Right lobe of liver (tissue), 6 donors: ENCODE measurements around the gene AGO1. TPM values are rescaled to one million over a fixed set of nuclear protein-coding genes. Genes with fewer than 3 reads are reported as not detected.
A peak's percentile ranks its signal among the peaks of the same experiment; 100 is the strongest.

ENCODE experiments used
- ATAC-seq, 4 donors: fragments of 200-7000 bp; cut with Tn5 transposase; one replicate each; pipeline ENCODE4 v1.9.1; 2020; ENCODE audit warnings: mild to moderate bottlenecking in 4 of 4, moderate library complexity in 4 of 4
- DNase-seq, 3 donors: peaks; one replicate each; pipeline ENCODE4 v3.0.0-alpha.2; 2020
- H3K27ac ChIP-seq, 3 donors: fragments of 200-600 bp; one replicate each; pipeline ENCODE4 v1.8.0; 2022
- H3K27me3 ChIP-seq, 2 donors: fragments of 200-600 bp; one replicate each; pipeline ENCODE4 v1.8.0; 2022
- H3K36me3 ChIP-seq, 4 donors: fragments of 200-600 bp; sonication (generic) in 1 of 4; one replicate each; pipeline versions ENCODE4 v1.5.1 to v1.8.0; 2017 to 2022; ENCODE audit warnings: control low read depth in 1 of 4
- H3K4me1 ChIP-seq, 4 donors: fragments of 200-600 bp; sonication (generic) in 1 of 4; one replicate each; pipeline versions ENCODE4 v1.5.1 to v1.8.0; 2017 to 2022; ENCODE audit warnings: control low read depth in 1 of 4
- H3K4me3 ChIP-seq, 3 donors: fragments of 200-600 bp; one replicate each; pipeline ENCODE4 v1.8.0; 2022
- H3K9me3 ChIP-seq, 4 donors: fragments of 200-600 bp; sonication (generic) in 1 of 4; one replicate each; pipeline versions ENCODE4 v1.5.1 to v1.8.0; 2017 to 2022; ENCODE audit warnings: control low read depth in 1 of 4
- CTCF ChIP-seq, 4 donors: fragments of 200-600 bp in 3 of 4; fragments of 450-650 bp in 1 of 4; IDR thresholded peaks; one replicate each; pipeline versions ENCODE4 v1.5.1 to v1.8.0; 2016 to 2022; ENCODE audit warnings: antibody characterized with exemption in 4 of 4, mild to moderate bottlenecking in 2 of 4
- POLR2A ChIP-seq: fragments of 450-650 bp; IDR thresholded peaks from one replicate; pipeline ENCODE4 v1.6.1; 2017; ENCODE audit warnings: antibody characterized with exemption, mild to moderate bottlenecking
- WGBS: methylation state at CpG from one replicate; pipeline ENCODE4 v1.1.6; 2018; ENCODE audit warnings: low coverage, low lambda C conversion rate; ENCODE audit not compliant: insufficient coverage; ENCODE audit errors: missing lambda C conversion rate; 5-methylcytosine and 5-hydroxymethylcytosine counted together
- intact Hi-C, 2 donors: fragments of 100-400 bp; cut with DNase I; formaldehyde crosslinking; loops; one replicate each; pipeline versions ENCODE4 v1.11.2 to v1.14.1; 2022
- long read RNA-seq: library from polyadenylated mRNA; unstranded; transcript quantifications from one replicate; pipeline ENCODE4 v2.0.0, GENCODE V29; 2019
- total RNA-seq, 6 experiments: library from RNA; depleted of rRNA in 2 of 6; stranded (reverse); fragments of >200 nt in 2 of 6; fragmentation: NEBNext Ultra II Directional in 3 of 6; extraction: Animal tissue kit (Norgen Biotek cat#: 25700) in 3 of 6; gene quantifications; one replicate each; pipeline versions ENCODE4 v1.1.0 to v1.2.4, GENCODE V29; 2016 to 2023
- donor health status: DM: no; HTN: yes; CAD: no.
- donor health status: DM: no; HTN: no; CAD: no.
- donor health status: DM: no; HTN: no; CAD: no.
- donor health status: DM: no; HTN: yes; CAD: no.
- donor health status: DM: no; HTN: yes; CAD: no.

AGO1 gene
- 10 to 100 TPM in 5 of 6 experiments, 1 to 10 TPM in 1; 8.7 to 11.2 (median 10.5) TPM for total RNA-seq
- long read RNA-seq, partial matches to known transcripts = 0 of 3 reads
- long read RNA-seq, other reads (novel, unspliced or antisense) = 3 of 3 reads

DNA sequence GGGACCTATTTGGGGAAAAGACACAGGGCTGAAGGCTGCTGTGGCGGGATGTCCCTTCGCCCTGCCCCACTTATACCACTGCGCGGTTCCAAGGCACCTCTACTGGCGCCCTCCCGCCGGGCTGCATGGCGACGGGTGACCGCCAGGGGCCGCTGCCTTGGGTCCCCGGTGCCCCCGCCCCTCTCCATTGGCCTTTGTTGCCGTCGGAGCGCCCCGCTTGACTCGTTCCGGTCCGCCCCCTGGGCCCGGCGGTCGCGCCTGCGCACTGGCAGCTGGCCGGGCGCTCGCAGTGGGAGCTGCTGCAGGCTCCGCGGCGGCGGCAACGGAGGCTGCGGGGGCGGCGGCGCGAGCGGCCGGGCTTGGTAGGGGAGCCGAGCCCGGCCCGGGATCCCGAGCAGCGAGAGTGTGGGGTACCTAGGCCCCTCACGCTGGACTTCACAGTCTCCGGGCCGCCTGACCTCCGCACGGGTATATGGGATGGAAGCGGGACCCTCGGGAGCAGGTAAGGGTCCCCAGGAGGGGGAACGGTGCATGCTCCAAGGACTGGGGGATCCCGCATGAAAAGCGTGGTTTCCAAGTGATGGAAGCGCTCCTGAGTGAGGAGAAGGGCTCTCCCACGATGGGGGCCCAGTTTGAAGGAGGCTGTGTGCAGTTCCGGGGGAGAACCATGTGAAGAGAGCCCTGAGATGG lies at the start of gene AGO1:
AGO1 (plus strand) TSS at position 265 of the 690 bp plus-strand sequence; CDS start at position 478, 213 bp downstream.
- no peaks in the 10 kb centered on the region for H3K27me3 ChIP-seq
- DNase-seq (peak; percentile 96), ATAC-seq (peak; percentile 97 to 99 (median 98))
- no peaks in the 10 kb centered on the region for H3K36me3 ChIP-seq
- peak within 1 kb of the TSS; percentile 7 to 68 (median 56) for H3K27ac ChIP-seq
- peak; percentile 98 to 100 (median 98) for TF ChIP-seq CTCF (IDR thresholded peaks at IDR 0.05)
- TF ChIP-seq POLR2A = peak; percentile 80
- H3K9me3 ChIP-seq = no peaks in the 10 kb centered on the region
- intact Hi-C loops = loop anchor here in 1 of 2 donors (5.0 kb wide), 1 partner anchor 204 kb away; the partner anchor contains the start of gene ADPRS
- WGBS = 0% methylated on average over 6 of the region's 58 CpGs
- peak within 1 kb of the TSS; percentile 90 to 94 (median 93) for H3K4me3 ChIP-seq
- peaks cover 0 to 7% (median 0%) of the 10 kb centered on the region in 4 donors for H3K4me1 ChIP-seq

DNA sequence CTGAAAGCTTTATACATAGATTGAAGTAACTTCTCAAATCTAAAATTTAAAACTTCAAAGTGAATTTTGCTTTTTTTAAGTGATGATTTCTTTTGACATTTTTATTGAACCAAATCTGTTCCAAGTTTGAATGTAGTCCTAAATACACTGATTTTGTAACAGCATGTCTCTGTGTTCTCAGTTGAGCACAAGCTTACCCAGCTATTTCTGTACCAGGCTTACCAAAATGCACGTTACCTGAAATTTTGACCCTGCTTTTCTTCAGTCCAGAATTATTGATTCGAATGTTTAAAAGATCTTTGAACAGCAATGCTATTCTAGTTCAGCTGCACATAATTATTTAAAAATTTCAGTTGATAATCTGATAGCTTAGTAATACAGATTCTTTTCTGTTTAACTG lies 49.6 kb upstream of the AGO1 start:
- Histone ChIP-seq H3K36me3 (peaks cover 0 to 51% (median 9%) of the 10 kb centered on the region in 4 donors), H3K4me1 (peaks cover 0 to 23% (median 10%) of the 10 kb centered on the region in 4 donors), H3K27me3 (no peaks in the 10 kb centered on the region), H3K4me3 (no peak overlapping the region), H3K9me3 (no peaks in the 10 kb centered on the region), H3K27ac (peak overlapping the region in 2 of 3 donors; percentile 54 to 66)
- intact Hi-C loops = no loop called here
- ATAC-seq (peak; percentile 74 to 92 (median 85)), DNase-seq (no peak)
- 36% methylated on average over 2 of the region's 2 CpGs for WGBS
- no peak for TF ChIP-seq POLR2A
- no peak for TF ChIP-seq CTCF (IDR thresholded peaks at IDR 0.05)

DNA sequence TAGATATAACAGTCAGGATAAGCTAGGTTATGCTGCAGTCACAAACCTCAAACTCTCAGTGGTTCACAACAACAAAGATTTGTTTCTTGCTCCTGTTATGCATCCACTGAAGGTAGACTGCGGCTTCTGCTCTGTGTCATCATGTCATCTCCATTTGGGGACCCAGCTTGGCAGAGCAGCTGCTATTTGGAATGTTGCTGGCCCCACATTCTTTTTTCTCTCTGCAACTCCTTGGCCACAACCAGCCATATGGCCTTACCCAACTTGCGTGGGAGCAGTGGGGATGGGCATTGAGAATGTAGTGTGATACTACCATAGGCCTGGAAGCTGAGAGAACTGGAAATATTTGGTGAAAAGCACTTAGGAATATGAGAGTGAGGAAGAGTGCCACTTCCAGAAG lies 48.8 kb upstream of the AGO1 start:
- H3K4me3 ChIP-seq = no peak overlapping the region
- H3K9me3 ChIP-seq = no peaks in the 10 kb centered on the region
- intact Hi-C loops = no loop called here
- TF ChIP-seq POLR2A (no peak), CTCF (IDR thresholded peaks at IDR 0.05) (no peak)
- ATAC-seq = peak in 1 of 4 donors; percentile 15
- no peak for DNase-seq
- H3K36me3 ChIP-seq = peaks cover 0 to 44% (median 7%) of the 10 kb centered on the region in 4 donors
- H3K4me1 ChIP-seq = peaks cover 0 to 23% (median 10%) of the 10 kb centered on the region in 4 donors
- H3K27ac ChIP-seq = peak overlapping the region in 1 of 3 donors; percentile 66
- WGBS = 93% methylated on average over 2 of the region's 2 CpGs
- H3K27me3 ChIP-seq = no peaks in the 10 kb centered on the region

GRCh38 chr1:35835398-35835797 lies 47.6 kb upstream of the AGO1 start:
- Histone ChIP-seq H3K36me3 (peaks cover 0 to 53% (median 7%) of the 10 kb centered on the region in 4 donors), H3K4me3 (no peak overlapping the region), H3K27ac (no peak overlapping the region), H3K4me1 (peaks cover 0 to 23% (median 10%) of the 10 kb centered on the region in 4 donors), H3K27me3 (no peaks in the 10 kb centered on the region), H3K9me3 (no peaks in the 10 kb centered on the region)
- intact Hi-C loops = no loop called here
- no peak for ATAC-seq
- DNase-seq = no peak
- TF ChIP-seq CTCF (IDR thresholded peaks at IDR 0.05) (no peak), POLR2A (no peak)
- WGBS = 52% methylated on average over 2 of the region's 2 CpGs
